ENCODE measurements around the gene SEMA6A. TPM values are rescaled to one million over a fixed set of nuclear protein-coding genes. Genes with fewer than 3 reads are reported as not detected.

Gene SEMA6A
- total and polyA plus RNA-seq, 10 of the 15 experiments (the other 5 are each of a cell fraction or from before 2014, with no cell fraction given): 0.16 to 10.2 (median 1.1) TPM

- TF ChIP-seq TCF7 (IDR thresholded peaks at IDR 0.05; ENCODE audit: borderline replicate concordance): no peak
- TF ChIP-seq NR2F1 (conservative IDR thresholded peaks at IDR 0.05): no peak
- no peak for TF ChIP-seq CUX1 (IDR thresholded peaks at IDR 0.05; ENCODE audit: insufficient replicate concordance, low read depth, low read length)
- no peak for TF ChIP-seq NBN (IDR thresholded peaks at IDR 0.05)
- no peak for TF ChIP-seq ZNF622 (IDR thresholded peaks at IDR 0.05)
- no peak for TF ChIP-seq NR2C2 (IDR thresholded peaks at IDR 0.05; ENCODE audit: borderline replicate concordance, control insufficient read depth, insufficient read length, low read depth)
- no peak for TF ChIP-seq ESRRA (IDR thresholded peaks at IDR 0.05; ENCODE audit: low read length)
- no peak for TF ChIP-seq ZNF592 (IDR thresholded peaks at IDR 0.05)
Observed at GRCh38 chr5:116516021-116516420, 58.6 kb downstream of the SEMA6A start (continued).
